HG02885 (cell line): ENCODE results near the gene ATP2A2.
A peak's percentile ranks its signal among the peaks of the same experiment; 100 is the strongest.
"Not testable (repeated sequence)": the region's sequence is repeated elsewhere in the genome, so short reads cannot be mapped to it uniquely, and the experiment has no call there.

Experiments
- ATAC-seq: cut with Tn5 transposase; IDR thresholded peaks from one replicate; pipeline ENCODE4 v1.9.1; 2021; ENCODE audit warnings: mild to moderate bottlenecking; ENCODE audit not compliant: unreplicated experiment, poor library complexity

Gene ATP2A2

GRCh38 chr12:110361216-110361615, 80.2 kb downstream of the ATP2A2 start:
- no peak for ATAC-seq

- no peak for ATAC-seq
Observed at GRCh38 chr12:110365489-110366320, 84.7 kb downstream of the ATP2A2 start.

DNA sequence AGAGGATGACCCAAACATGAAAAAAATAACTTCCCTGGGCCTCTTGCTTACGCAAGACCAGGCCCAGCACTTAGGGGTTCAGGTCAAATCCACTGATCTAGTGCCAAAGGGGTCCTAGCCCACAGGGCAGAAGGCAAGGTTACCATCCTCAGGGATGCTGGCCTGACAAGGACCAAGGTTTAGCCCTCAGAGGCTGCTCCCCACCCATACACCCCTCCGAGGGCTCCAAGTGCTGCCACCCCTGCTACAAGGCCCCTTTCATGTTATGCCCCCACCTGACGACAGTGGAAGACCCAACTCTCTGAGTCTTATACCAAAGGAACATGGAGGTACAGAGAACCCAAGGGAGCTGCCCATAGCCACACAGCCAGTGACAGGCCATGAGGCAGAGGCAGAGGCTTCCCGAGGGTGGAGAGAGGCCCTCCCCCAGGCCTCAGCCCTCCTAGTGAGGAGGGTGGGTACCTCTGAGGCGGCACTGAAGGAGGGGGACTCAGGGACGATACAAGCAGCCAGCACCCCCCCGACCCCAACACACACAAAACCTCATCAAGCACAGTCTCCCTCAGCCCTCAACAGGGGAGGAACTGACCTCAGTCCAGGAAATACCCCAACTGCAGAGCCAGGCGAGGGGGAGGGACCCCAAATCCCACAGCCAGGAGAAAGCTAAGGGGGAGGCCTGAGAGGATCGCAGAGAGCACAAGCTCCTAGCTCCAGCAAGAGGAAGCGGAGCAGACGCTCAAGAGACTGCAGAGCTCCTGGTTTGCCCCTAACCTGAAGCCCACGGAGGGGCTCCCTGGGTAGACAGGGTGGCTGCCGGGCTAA, 85.5 kb downstream of the ATP2A2 start:
- ATAC-seq, result no peak

DNA sequence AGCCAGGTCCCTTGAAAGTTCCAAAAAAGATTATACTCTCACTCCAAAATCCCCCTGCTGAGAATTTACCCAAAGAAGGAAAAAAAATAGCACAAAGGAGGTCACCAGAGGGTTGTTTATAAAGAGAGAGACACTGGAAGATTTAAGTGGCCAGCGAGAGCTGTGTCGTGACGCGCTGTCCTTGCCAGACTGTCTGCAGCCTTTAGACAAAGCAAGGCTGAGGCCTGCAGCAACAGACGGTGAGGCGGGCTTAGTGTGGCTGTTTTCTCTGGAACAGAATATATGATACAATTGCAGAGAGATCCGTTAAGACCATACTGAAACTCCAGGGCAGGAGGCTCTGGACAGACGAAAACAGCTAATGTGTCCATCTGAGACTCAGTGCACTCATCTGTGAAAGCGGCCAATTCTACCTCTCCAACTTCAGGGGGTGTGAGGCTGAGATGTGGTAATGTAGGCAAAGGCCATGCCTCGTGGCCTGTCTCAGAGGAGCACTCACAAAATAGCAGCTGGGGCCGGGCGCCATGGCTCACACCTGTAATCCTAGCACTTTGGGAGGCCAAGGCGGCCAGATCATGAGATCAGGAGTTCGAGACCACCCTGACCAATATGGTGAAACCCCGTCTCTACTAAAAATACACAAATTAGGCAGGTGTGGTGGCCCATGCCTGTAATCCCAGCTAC, 86.3 kb downstream of the ATP2A2 start:
- no peak for ATAC-seq

GRCh38 chr12:110369992-110370391, 88.9 kb downstream of the ATP2A2 start:
- no peak for ATAC-seq

DNA sequence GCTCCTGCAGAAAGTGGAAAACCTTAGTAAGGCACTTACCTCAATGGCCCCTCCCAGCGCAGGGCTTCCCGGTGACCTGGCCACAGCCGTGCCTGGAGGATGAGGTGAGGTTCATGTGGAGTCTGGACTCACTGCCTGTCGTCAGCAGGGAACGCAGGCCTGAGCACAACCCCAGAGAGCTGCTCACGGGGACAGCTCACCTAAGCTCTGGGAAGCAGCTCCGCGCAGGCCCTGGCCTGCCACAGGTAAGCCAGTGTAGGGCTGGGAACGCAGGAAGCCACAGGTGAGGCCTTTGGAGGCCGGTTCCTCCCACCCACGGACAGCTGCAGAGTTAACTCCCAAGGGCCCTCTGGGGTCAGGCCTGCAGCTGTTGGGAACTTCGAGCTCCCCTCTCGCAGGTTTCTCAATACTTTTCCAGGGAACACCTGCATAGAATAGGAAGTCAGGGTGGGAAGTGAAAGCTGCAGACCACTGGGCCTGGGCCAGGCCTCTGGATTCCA, 89.7 kb downstream of the ATP2A2 start:
- ATAC-seq, result no peak

GRCh38 chr12:110371408-110372055, 90.5 kb downstream of the ATP2A2 start:
- peak; percentile 64 for ATAC-seq

DNA sequence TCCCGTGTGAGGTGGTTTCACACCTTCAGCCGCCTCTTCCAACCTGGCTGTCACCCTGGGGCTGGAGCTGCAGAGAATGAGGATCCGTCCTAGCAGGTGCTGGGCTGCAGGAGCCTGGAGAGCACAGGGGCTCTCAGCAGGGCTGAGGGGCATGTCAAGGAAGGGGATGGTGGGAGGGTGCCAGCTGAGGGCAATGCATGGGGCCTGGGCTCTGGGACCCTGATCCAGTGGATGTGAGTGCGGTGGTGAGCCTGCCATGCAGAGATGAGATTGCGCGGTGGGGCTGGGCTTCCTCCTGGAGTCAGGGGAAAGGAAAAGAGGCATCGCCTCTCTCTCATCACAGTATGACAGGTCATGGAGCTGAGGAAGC, 91.0 kb downstream of the ATP2A2 start:
- ATAC-seq, result no peak

DNA sequence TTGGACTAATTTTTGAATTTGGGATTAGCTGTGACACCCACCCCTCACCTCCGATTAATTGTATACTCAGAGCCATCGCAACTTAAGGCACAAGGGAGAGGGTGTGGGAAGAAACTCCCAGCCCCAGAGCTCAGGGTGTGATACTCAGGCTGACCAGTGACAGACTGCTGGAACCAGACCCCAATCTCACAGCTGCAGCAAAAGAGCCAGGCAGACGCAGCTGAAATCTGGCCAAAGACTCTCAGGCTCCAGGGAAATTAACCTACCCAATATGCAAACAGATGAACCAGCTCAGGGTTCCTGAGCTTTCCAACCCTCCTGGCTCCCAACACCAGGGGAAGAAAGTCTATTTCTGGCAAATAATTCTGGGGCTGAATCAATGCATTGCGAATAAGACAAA, 92.0 kb downstream of the ATP2A2 start:
- ATAC-seq, result no peak

- ATAC-seq, result no peak
Observed at GRCh38 chr12:110373425-110373824, 92.4 kb downstream of the ATP2A2 start.

- no peak for ATAC-seq
Observed at GRCh38 chr12:110373962-110374611, 93.0 kb downstream of the ATP2A2 start.

DNA sequence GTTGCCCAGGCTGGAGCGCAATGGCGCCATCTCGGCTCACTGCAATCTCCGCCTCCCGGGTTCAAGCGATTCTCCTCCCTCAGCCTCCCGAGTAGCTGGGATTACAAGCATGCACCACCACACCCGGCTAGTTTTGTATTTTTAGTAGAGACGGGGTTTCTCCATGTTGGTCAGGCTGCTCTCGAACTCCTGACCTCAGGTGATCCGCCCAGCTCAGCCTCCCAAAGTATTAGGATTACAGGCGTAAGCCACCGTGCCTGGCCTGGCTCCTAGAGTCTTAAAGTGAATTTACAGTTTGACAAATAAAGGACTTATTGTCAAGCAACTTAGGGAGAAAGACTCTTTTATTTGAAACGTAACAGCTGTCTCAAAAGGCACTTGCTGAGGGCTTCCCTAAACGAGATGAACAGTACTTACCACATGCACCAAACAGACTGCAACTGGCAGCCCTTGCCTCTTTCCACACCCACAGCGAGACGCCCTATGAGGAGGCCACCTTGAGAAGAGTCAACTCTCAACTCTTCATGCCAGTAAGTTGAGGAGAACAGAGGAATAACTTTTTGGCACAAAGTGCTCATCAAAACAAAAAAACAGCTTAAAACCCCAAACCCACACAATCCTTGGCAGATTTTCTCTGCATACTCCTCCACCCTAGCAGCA, 97.2 kb downstream of the ATP2A2 start:
- ATAC-seq, result not testable (repeated sequence)

GRCh38 chr12:110379197-110379596, 98.2 kb downstream of the ATP2A2 start:
- no peak for ATAC-seq

DNA sequence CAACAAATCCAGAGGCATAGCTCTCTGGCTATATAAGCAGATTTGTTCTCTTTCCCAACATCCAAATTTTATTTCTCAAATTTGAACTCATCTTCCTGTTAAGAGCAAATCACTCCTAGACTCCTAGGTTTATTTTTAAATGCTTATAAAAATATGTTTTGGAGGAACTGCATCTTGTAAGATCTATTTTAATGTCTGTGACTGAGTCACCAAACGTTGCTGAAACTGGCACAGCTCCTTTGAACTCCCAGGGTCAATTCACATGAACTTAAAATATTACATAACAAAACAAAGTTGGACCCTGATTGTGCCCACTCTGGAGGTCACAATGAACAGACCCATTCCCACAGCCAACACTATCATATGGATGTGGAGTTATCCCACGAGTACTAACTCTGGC, 98.6 kb downstream of the ATP2A2 start:
- ATAC-seq, result no peak

GRCh38 chr12:110382683-110383082, 101.6 kb downstream of the ATP2A2 start:
- ATAC-seq, result no peak
